GM12878 (cell line): ENCODE results near the gene CDH18. TPM values are rescaled to one million over a fixed set of nuclear protein-coding genes. Genes with fewer than 3 reads are reported as not detected.

ENCODE experiments used
- ATAC-seq: fragments of 200-7000 bp; cut with Tn5 transposase; 3 replicates; pipeline ENCODE4 v1.9.1; 2020; ENCODE audit warnings: mild to moderate bottlenecking, moderate library complexity
- BruUV-seq: library from RNA; stranded (reverse); fragments of 400-500 nt; replicated peaks from 2 replicates; lab custom pipeline; 2021; lab: Mats Ljungman, UMichigan
- CTCF ChIA-PET: fragments of 300-600 bp; sonication (Branson Sonifier 250); formaldehyde crosslinking; extraction: SDS; loops from one replicate; lab custom pipeline; 2021; ENCODE audit warnings: inconsistent platforms; lab: Yijun Ruan, JAX
- POLR2A ChIA-PET: fragments of 350-600 bp; formaldehyde crosslinking; extraction: SDS; loops from one replicate; lab custom pipeline; 2021; ENCODE audit warnings: inconsistent platforms; lab: Charles Lee
- RAD21 ChIA-PET: fragments of 300-600 bp; sonication (Branson Sonifier 250); formaldehyde crosslinking; loops from one replicate; lab custom pipeline; 2023; ENCODE audit warnings: antibody characterized with exemption; ENCODE audit not compliant: unreplicated experiment; lab: Charles Lee
- SMC1A ChIA-PET: fragments of 300-600 bp; sonication (Branson Sonifier 250); formaldehyde crosslinking; loops from one replicate; lab custom pipeline; 2023; ENCODE audit not compliant: unreplicated experiment, uncharacterized antibody; lab: Charles Lee
- DNase-seq: peaks from one replicate; pipeline ENCODE4 v3.0.0-alpha.2; 2011; ENCODE audit warnings: low read depth, low spot score
- FAIRE-seq: peaks from 3 replicates; lab custom pipeline; 2011; peaks lifted over from hg19 to GRCh38; lab: Jason Lieb, UNC
- H2AFZ ChIP-seq: 2 replicates; pipeline ENCODE4 v1.6.0; 2011; ENCODE audit warnings: low read depth, low read length, control low read depth; ENCODE audit not compliant: control insufficient read depth
- H3K27ac ChIP-seq: 2 replicates; pipeline ENCODE4 v1.5.1; 2011; ENCODE audit warnings: control low read depth; ENCODE audit not compliant: control insufficient read depth, insufficient read depth
- H3K27me3 ChIP-seq, 2 experiments: replicated peaks in 1 of 2; 2 replicates each; pipeline versions ENCODE4 v1.6.0 to v1.6.1; 2011; ENCODE audit warnings: low read length in 1 of 2; ENCODE audit not compliant: control insufficient read depth in 2 of 2, insufficient read depth in 2 of 2
- H3K36me3 ChIP-seq, 2 experiments: 2 replicates each; pipeline ENCODE4 v1.5.1; 2011; ENCODE audit warnings: low read length in 1 of 2; ENCODE audit not compliant: control insufficient read depth in 2 of 2, insufficient read depth in 2 of 2
- H3K4me1 ChIP-seq: 2 replicates; pipeline ENCODE4 v1.6.1; 2011; ENCODE audit warnings: mild to moderate bottlenecking, low read length, moderate library complexity, mixed read lengths; ENCODE audit not compliant: control insufficient read depth, insufficient read depth
- H3K4me2 ChIP-seq: 2 replicates; pipeline ENCODE4 v1.6.0; 2011; ENCODE audit warnings: control low read depth; ENCODE audit not compliant: control insufficient read depth, insufficient read depth
- H3K4me3 ChIP-seq: fragments of 200-600 bp; sonication (generic); 2 replicates; pipeline ENCODE4 v1.5.1; 2016
- H3K79me2 ChIP-seq: 2 replicates; pipeline ENCODE4 v1.6.0; 2011; ENCODE audit warnings: low read length; ENCODE audit not compliant: control insufficient read depth, insufficient read depth
- H3K9ac ChIP-seq: 2 replicates; pipeline ENCODE4 v1.8.0; 2011; ENCODE audit warnings: low read length, control low read depth, mixed read lengths; ENCODE audit not compliant: control insufficient read depth, insufficient read depth
- H3K9me3 ChIP-seq: replicated peaks from 3 replicates; pipeline ENCODE4 v1.5.1; 2011; ENCODE audit warnings: mild to moderate bottlenecking, low read length; ENCODE audit not compliant: control insufficient read depth, insufficient read depth
- H4K20me1 ChIP-seq: 2 replicates; pipeline ENCODE4 v1.6.0; 2011; ENCODE audit not compliant: control insufficient read depth, insufficient read depth
- ATF3 ChIP-seq: IDR thresholded peaks from 2 replicates; pipeline ENCODE4 v1.6.1; 2011; ENCODE audit warnings: low read depth, mild to moderate bottlenecking, low read length, moderate library complexity, borderline replicate concordance; ENCODE audit errors: extremely low read depth
- BMI1 ChIP-seq: fragments of 450-650 bp; IDR thresholded peaks from 2 replicates; pipeline ENCODE4 v1.6.1; 2016; ENCODE audit warnings: mild to moderate bottlenecking, moderate library complexity, borderline replicate concordance
- CEBPB ChIP-seq, 2 experiments: fragments of 150-350 bp in 1 of 2; IDR thresholded peaks; 2 replicates each; pipeline ENCODE4 v1.6.1; 2012 to 2014; ENCODE audit warnings: low read depth in 2 of 2, low read length in 2 of 2, borderline replicate concordance in 1 of 2, inconsistent platforms in 1 of 2
- CHD1 ChIP-seq: IDR thresholded peaks from 2 replicates; pipeline ENCODE4 v1.6.1; 2012; ENCODE audit warnings: low read depth, low read length, improper control_type of control experiment
- EGR1 ChIP-seq, 2 experiments: IDR thresholded peaks; 1 replicate in 1 of 2; 2 replicates in 1 of 2; pipeline ENCODE4 v1.6.1; 2011 to 2012; ENCODE audit warnings: low read depth in 2 of 2, low read length in 2 of 2, borderline replicate concordance in 1 of 2, mild to moderate bottlenecking in 1 of 2, moderate library complexity in 1 of 2
- HCFC1 ChIP-seq: fragments of 150-350 bp; IDR thresholded peaks from 2 replicates; pipeline ENCODE4 v1.6.1; 2014; ENCODE audit warnings: low read length
- IRF3 ChIP-seq: fragments of 450-650 bp; IDR thresholded peaks from 2 replicates; pipeline ENCODE4 v1.6.1; 2014; ENCODE audit warnings: mild to moderate bottlenecking
- JUNB ChIP-seq: IDR thresholded peaks from 2 replicates; pipeline ENCODE4 v1.6.1; 2016; ENCODE audit warnings: antibody characterized with exemption, mild to moderate bottlenecking
- NKRF ChIP-seq: fragments of 450-650 bp; conservative IDR thresholded peaks from 2 replicates; pipeline ENCODE4 v1.6.1; 2017; ENCODE audit warnings: mild to moderate bottlenecking, moderate library complexity
- POLR2AphosphoS5 ChIP-seq: IDR thresholded peaks from 2 replicates; pipeline ENCODE4 v1.6.1; 2011; ENCODE audit warnings: mild to moderate bottlenecking, low read length, inconsistent platforms
- RAD51 ChIP-seq: fragments of 450-650 bp; IDR thresholded peaks from 2 replicates; pipeline ENCODE4 v1.6.1; 2016; ENCODE audit warnings: moderate library complexity, mild to moderate bottlenecking, inconsistent platforms
- SIN3A ChIP-seq: IDR thresholded peaks from 2 replicates; pipeline ENCODE4 v1.6.1; 2012; ENCODE audit warnings: low read depth, low read length, improper control_type of control experiment
- SMARCA5 ChIP-seq: fragments of 450-650 bp; IDR thresholded peaks from 2 replicates; pipeline ENCODE4 v1.6.1; 2017; ENCODE audit warnings: mild to moderate bottlenecking
- SPI1 ChIP-seq: IDR thresholded peaks from 2 replicates; pipeline ENCODE4 v1.6.1; 2011; ENCODE audit warnings: low read depth, mild to moderate bottlenecking, low read length, moderate library complexity, borderline replicate concordance; ENCODE audit not compliant: insufficient read depth
- TBL1XR1 ChIP-seq: IDR thresholded peaks from 2 replicates; pipeline ENCODE4 v1.6.1; 2012; ENCODE audit warnings: low read depth, low read length, improper control_type of control experiment
- WGBS: methylation state at CpG from one replicate; pipeline ENCODE4 v1.1.6; 2016; ENCODE audit warnings: low lambda C conversion rate; ENCODE audit not compliant: insufficient replicate concordance, insufficient coverage; ENCODE audit errors: missing lambda C conversion rate; 5-methylcytosine and 5-hydroxymethylcytosine counted together
- in situ Hi-C: fragments of 300-500 bp; cut with MboI; formaldehyde crosslinking; loops from 9 replicates; pipeline ENCODE4 v1.14.3; 2018; ENCODE audit warnings: mixed read lengths
- intact Hi-C: fragments of 100-400 bp; cut with micrococcal nuclease; formaldehyde crosslinking; loops from one replicate; pipeline ENCODE4 v1.14.2; 2022; ENCODE audit not compliant: unreplicated experiment
- polyA plus RNA-seq, 11 experiments: library from polyadenylated mRNA; depleted of rRNA in 4 of 11; unstranded in 6 of 11; stranded (reverse) in 5 of 11; fragments of >200 nt; fragmentation: Nextera tagmentation in 4 of 11; fragmentation: Illumina TruSeq in 1 of 11; extraction: Ambion mirVana in 4 of 11; extraction: Trizol in 1 of 11; gene quantifications; 1 replicate in 1 of 11; 2 replicates in 10 of 11; pipeline versions ENCODE4 v1.2.1 to v1.2.3, GENCODE V29; 2011 to 2016; ENCODE audit warnings: inconsistent platforms in 2 of 11, missing spikeins in 2 of 11, low read depth in 1 of 11
- total RNA-seq, 4 experiments: library from RNA; depleted of rRNA in 3 of 4; stranded (reverse); fragments of >200 nt in 3 of 4; fragmentation: Illumina TruSeq in 1 of 4; extraction: Trizol in 1 of 4; gene quantifications; 2 replicates each; pipeline versions ENCODE4 v1.2.1 to v1.2.3, GENCODE V29; 2013 to 2021

The CDH18 gene
- total and polyA plus RNA-seq, 10 of the 15 experiments (the other 5 are each of a cell fraction or from before 2014, with no cell fraction given) = 0.41 TPM; not detected in 9

GRCh38 chr5:19605846-19606407 lies 382.1 kb downstream of the CDH18 start:
- H2AFZ ChIP-seq = no peak overlapping the region
- CTCF ChIA-PET = interaction anchor here (0.7 to 1.5 kb wide), 3 partner anchors 24 to 122 kb away, joined by 3 read pairs; no protein-coding TSS in a partner anchor
- no peak for ATAC-seq

More at GRCh38 chr5:19605846-19606407, 382.1 kb downstream of the CDH18 start:
- H3K9ac ChIP-seq = no peak overlapping the region
- no peak for TF ChIP-seq NKRF
- TF ChIP-seq EGR1 (IDR thresholded peaks at IDR 0.05; ENCODE audit: borderline replicate concordance in 1 of 2, low read depth in 2 of 2, low read length in 2 of 2) = no peak
- TF ChIP-seq TBL1XR1 = no peak
- TF ChIP-seq CEBPB (IDR thresholded peaks at IDR 0.05; ENCODE audit: borderline replicate concordance in 1 of 2, low read depth in 2 of 2, low read length in 2 of 2) = no peak
- no peak for TF ChIP-seq SIN3A
- no peak for TF ChIP-seq SMARCA5
- TF ChIP-seq HCFC1 = no peak
- TF ChIP-seq SPI1 = no peak
- TF ChIP-seq RAD51 = no peak
- no peak for TF ChIP-seq ATF3
- no peak for TF ChIP-seq CHD1
- no peak for TF ChIP-seq POLR2AphosphoS5
- TF ChIP-seq IRF3 = no peak
- no peak for TF ChIP-seq BMI1
- TF ChIP-seq JUNB = no peak
- H3K36me3 ChIP-seq = no peaks in the 10 kb centered on the region
- no peak overlapping the region for H3K27ac ChIP-seq
- no peaks in the 10 kb centered on the region for H3K4me1 ChIP-seq
- H3K4me2 ChIP-seq = no peak overlapping the region
- DNase-seq (no peak), FAIRE-seq (no peak)
- in situ Hi-C loops (no loop called here), intact Hi-C loops (loop anchor here (5.0 to 10.0 kb wide), 2 partner anchors 1141 to 1214 kb away; no protein-coding TSS in a partner anchor)
- ChIA-PET POLR2A (no interaction called here), SMC1A (no interaction called here), RAD21 (no interaction called here)
- no TSS peak for BruUV-seq
- no peaks in the 10 kb centered on the region for H3K79me2 ChIP-seq
- no peaks in the 10 kb centered on the region for H3K27me3 ChIP-seq
- H3K9me3 ChIP-seq = no peaks in the 10 kb centered on the region
- no peaks in the 10 kb centered on the region for H4K20me1 ChIP-seq
- H3K4me3 ChIP-seq = no peak overlapping the region
- WGBS = 29% methylated on average over 3 of the region's 3 CpGs
